H1 (cell line): ENCODE data around the gene MRPL41. TPM values are rescaled to one million over a fixed set of nuclear protein-coding genes. Genes with fewer than 3 reads are reported as not detected.

Experiments used
- BACH1 ChIP-seq: IDR thresholded peaks from 2 replicates; pipeline ENCODE4 v1.6.1; 2012; ENCODE audit warnings: low read length, improper control_type of control experiment
- CHD7 ChIP-seq: fragments of 300-600 bp; sonication (generic); IDR thresholded peaks from 2 replicates; pipeline ENCODE4 v1.7.1; 2012; ENCODE audit warnings: low read length, moderate library complexity, mild to moderate bottlenecking, inconsistent platforms; ENCODE audit not compliant: insufficient replicate concordance
- E2F6 ChIP-seq: IDR thresholded peaks from 2 replicates; pipeline ENCODE4 v1.6.1; 2012; ENCODE audit warnings: inconsistent platforms
- JUND ChIP-seq: IDR thresholded peaks from 2 replicates; pipeline ENCODE4 v1.6.1; 2011; ENCODE audit warnings: mild to moderate bottlenecking, improper control_type of control experiment, low read length
- MAX ChIP-seq: IDR thresholded peaks from 2 replicates; pipeline ENCODE4 v1.6.1; 2012; ENCODE audit warnings: inconsistent platforms
- SIN3A ChIP-seq, 2 experiments: IDR thresholded peaks in 1 of 2; conservative IDR thresholded peaks in 1 of 2; 2 replicates each; pipeline ENCODE4 v1.6.1; 2011 to 2012; ENCODE audit warnings: low read length in 2 of 2, improper control_type of control experiment in 1 of 2, low read depth in 1 of 2, mild to moderate bottlenecking in 1 of 2
- TEAD4 ChIP-seq: IDR thresholded peaks from 2 replicates; pipeline ENCODE4 v1.6.1; 2012; ENCODE audit warnings: low read depth, low read length, inconsistent platforms, mixed read lengths
- polyA plus RNA-seq, 7 experiments: library from polyadenylated mRNA; depleted of rRNA in 3 of 7; stranded (reverse) in 5 of 7; unstranded in 2 of 7; fragments of >200 nt in 5 of 7; fragments of 200-250 nt in 2 of 7; gene quantifications; 1 replicate in 5 of 7; 2 replicates in 1 of 7; 4 replicates in 1 of 7; pipeline versions ENCODE4 v1.2.1 to v1.2.3, GENCODE V29; 2011 to 2013; ENCODE audit warnings: missing spikeins in 2 of 7, mixed read lengths in 2 of 7
- total RNA-seq: library from RNA; stranded (reverse); fragmentation: NEBNext Ultra II Directional; extraction: Animal tissue kit (Norgen Biotek cat#: 25700); gene quantifications from 2 replicates; pipeline ENCODE4 v1.2.1, GENCODE V29; 2021

Gene MRPL41
- total and polyA plus RNA-seq, 2 of the 8 experiments (the other 6 are each of a cell fraction or from before 2014, with no cell fraction given), result 47.2 to 58.1 TPM

- no peak for TF ChIP-seq CHD7
- no peak for TF ChIP-seq TEAD4
- TF ChIP-seq SIN3A (conservative IDR thresholded peaks at IDR 0.05 in 1 of 2, IDR thresholded peaks at IDR 0.05 in 1 of 2; ENCODE audit: low read depth in 1 of 2, low read length in 2 of 2), result no peak
- TF ChIP-seq E2F6, result no peak
- TF ChIP-seq MAX, result no peak
- TF ChIP-seq JUND, result no peak
- TF ChIP-seq BACH1, result no peak
Measured at GRCh38 chr9:137564817-137565411, 13.2 kb downstream of the MRPL41 start (continued).
